Measurements from ENCODE around the gene MED27.

MED27 gene

DNA sequence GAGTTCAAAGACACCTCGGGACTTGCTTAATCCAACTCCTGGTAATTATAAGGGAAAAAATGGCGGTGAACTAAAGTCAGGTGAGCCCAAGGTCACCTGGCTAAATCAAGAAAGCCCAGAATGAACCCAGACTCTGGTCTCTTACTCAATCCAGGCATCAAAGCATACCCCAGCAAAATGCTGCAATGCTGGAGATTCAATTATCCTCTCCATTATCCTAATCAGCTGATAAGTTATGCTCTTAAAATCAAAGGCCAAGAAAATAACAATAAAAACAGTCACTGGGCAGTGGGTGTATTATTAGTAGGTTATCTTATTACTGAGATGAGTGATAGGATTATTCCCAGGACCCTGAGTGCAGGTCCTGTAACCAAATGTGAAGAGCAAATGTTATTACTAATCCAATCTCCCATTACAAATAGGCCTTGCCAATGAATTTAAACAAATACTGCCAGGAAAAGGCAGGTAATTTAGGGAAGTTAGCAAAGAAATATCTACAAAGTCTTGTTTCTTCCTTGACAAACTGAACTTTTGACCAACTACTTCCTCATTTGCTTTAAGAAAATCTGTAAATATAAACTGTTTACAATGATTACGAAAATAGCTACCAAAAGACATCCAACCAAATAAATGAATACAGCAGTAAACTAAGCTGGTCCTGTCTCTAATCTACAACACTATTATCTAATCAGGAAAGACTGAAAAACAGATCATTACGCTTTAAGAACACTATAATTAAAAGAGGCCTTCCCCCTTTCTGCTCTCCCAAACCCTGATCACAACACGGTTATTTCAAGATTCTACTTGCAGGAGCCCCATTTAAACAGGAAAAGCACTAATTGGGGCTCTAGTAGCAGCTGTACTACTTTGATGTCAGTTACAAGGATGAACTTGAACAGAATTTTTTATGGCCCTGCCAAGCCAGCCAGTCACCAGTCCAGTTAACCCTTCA is 103.2 kb downstream of the MED27 start:
- H3K36me3 ChIP-seq, result no peaks in the 10 kb centered on the region
- H3K27me3 ChIP-seq, result no peaks in the 10 kb centered on the region
- no peaks in the 10 kb centered on the region for H3K9me3 ChIP-seq
- peak; percentile 39 for DNase-seq
- peaks cover 31% of the 10 kb centered on the region for H3K4me1 ChIP-seq
- TF ChIP-seq, protein P1, sequence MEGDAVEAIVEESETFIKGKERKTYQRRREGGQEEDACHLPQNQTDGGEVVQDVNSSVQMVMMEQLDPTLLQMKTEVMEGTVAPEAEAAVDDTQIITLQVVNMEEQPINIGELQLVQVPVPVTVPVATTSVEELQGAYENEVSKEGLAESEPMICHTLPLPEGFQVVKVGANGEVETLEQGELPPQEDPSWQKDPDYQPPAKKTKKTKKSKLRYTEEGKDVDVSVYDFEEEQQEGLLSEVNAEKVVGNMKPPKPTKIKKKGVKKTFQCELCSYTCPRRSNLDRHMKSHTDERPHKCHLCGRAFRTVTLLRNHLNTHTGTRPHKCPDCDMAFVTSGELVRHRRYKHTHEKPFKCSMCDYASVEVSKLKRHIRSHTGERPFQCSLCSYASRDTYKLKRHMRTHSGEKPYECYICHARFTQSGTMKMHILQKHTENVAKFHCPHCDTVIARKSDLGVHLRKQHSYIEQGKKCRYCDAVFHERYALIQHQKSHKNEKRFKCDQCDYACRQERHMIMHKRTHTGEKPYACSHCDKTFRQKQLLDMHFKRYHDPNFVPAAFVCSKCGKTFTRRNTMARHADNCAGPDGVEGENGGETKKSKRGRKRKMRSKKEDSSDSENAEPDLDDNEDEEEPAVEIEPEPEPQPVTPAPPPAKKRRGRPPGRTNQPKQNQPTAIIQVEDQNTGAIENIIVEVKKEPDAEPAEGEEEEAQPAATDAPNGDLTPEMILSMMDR (IDR thresholded peaks at IDR 0.05; ENCODE audit: low read depth, low read length), result no peak
- H3K4me3 ChIP-seq (ENCODE audit: low read depth, low read length), result no peak overlapping the region

GRCh38 chr9:131972889-131973288 is 106.8 kb downstream of the MED27 start:
- no peak overlapping the region for H3K4me3 ChIP-seq (ENCODE audit: low read depth, low read length)
- H3K27me3 ChIP-seq, result no peaks in the 10 kb centered on the region
- TF ChIP-seq, protein P1 (IDR thresholded peaks at IDR 0.05; ENCODE audit: low read depth, low read length), result no peak
- H3K4me1 ChIP-seq, result peaks cover 35% of the 10 kb centered on the region
- no peaks in the 10 kb centered on the region for H3K9me3 ChIP-seq
- no peaks in the 10 kb centered on the region for H3K36me3 ChIP-seq
- DNase-seq, result no peak

- H3K27me3 ChIP-seq, result no peaks in the 10 kb centered on the region
- TF ChIP-seq, protein P1 (IDR thresholded peaks at IDR 0.05; ENCODE audit: low read depth, low read length), result no peak
- no peaks in the 10 kb centered on the region for H3K36me3 ChIP-seq
- H3K9me3 ChIP-seq, result no peaks in the 10 kb centered on the region
- no peak for DNase-seq
- H3K4me3 ChIP-seq (ENCODE audit: low read depth, low read length), result no peak overlapping the region
- H3K4me1 ChIP-seq, result peaks cover 21% of the 10 kb centered on the region
These were observed 108.1 kb downstream of the MED27 start for GRCh38 chr9:131971482-131972074.

DNA sequence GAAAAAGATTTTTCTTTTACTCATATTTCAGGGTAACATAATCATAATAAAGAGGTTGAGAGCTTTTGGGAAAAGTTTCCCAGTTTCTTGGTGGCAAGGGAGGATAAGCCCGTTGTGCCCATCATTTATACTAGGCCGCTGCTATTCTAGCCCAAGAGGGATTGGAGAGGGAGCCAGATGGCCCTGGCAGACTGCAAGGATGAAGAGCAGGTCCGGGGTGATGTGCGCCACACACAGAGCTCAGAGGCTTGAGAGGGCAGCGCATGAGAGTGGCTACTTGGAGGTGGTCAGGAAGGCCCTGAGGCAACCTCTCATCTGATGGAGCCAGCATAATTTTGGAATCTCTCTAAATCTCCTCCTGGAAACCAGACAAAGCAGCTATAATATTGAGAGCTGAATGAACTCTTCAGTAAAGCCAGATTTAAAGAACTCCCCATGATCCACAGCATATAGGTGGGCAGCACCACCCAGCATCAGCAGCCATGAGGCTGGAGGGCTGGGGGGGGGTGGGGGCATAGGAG is 110.1 kb downstream of the MED27 start:
- TF ChIP-seq, protein P1 (IDR thresholded peaks at IDR 0.05; ENCODE audit: low read depth, low read length), result no peak
- H3K4me3 ChIP-seq (ENCODE audit: low read depth, low read length), result no peak overlapping the region
- no peaks in the 10 kb centered on the region for H3K9me3 ChIP-seq
- no peaks in the 10 kb centered on the region for H3K36me3 ChIP-seq
- H3K27me3 ChIP-seq, result no peaks in the 10 kb centered on the region
- peak; percentile 49 for DNase-seq
- peaks cover 11% of the 10 kb centered on the region for H3K4me1 ChIP-seq

DNA sequence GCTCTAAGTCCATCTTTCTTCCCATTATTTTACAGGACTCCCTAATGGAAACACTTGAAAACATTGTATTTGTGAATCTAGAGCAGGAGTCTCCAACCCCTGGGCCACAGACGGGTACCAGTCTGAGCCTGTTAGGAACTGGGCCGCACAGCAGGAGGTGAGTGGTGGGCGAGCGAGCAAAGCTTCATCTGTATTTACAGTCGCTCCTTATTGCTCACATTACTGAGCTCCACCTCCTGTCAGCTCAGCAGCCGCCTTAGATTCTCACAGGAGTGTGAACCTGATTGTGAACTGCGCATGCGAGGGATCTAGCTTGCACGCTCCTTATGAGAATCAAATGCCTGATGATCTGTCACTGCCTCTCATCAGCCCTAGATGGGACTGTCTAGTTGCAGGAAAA is 111.0 kb downstream of the MED27 start:
- Histone ChIP-seq H3K4me3 (ENCODE audit: low read depth, low read length) (no peak overlapping the region), H3K9me3 (no peaks in the 10 kb centered on the region), H3K27me3 (no peaks in the 10 kb centered on the region), H3K4me1 (peaks cover 13% of the 10 kb centered on the region), H3K36me3 (no peaks in the 10 kb centered on the region)
- TF ChIP-seq, protein P1 (IDR thresholded peaks at IDR 0.05; ENCODE audit: low read depth, low read length), result no peak
- no peak for DNase-seq

All from BE2C (cell line).